GM18502 (cell line): ENCODE data around the gene PDE8A.
"Not testable (repeated sequence)": the region's sequence is repeated elsewhere in the genome, so short reads cannot be mapped to it uniquely, and the experiment has no call there.

Experiments
- ATAC-seq: cut with Tn5 transposase; IDR thresholded peaks from one replicate; pipeline ENCODE4 v1.9.1; 2021; ENCODE audit warnings: mild to moderate bottlenecking; ENCODE audit not compliant: unreplicated experiment, poor library complexity

Gene PDE8A

GRCh38 chr15:84960391-84961113 lies 21.1 kb upstream of the PDE8A start:
- ATAC-seq, result no peak

GRCh38 chr15:84961114-84961452 lies 20.6 kb upstream of the PDE8A start:
- no peak for ATAC-seq

GRCh38 chr15:84961707-84962106 lies 19.9 kb upstream of the PDE8A start:
- no peak for ATAC-seq

- ATAC-seq, result no peak
Observed at GRCh38 chr15:84962955-84963354, 18.7 kb upstream of the PDE8A start.

GRCh38 chr15:84967380-84967779 lies 14.3 kb upstream of the PDE8A start:
- no peak for ATAC-seq

GRCh38 chr15:84968301-84968700 lies 13.4 kb upstream of the PDE8A start:
- no peak for ATAC-seq

- ATAC-seq, result no peak
Observed at GRCh38 chr15:84969257-84969656, 12.4 kb upstream of the PDE8A start.

- ATAC-seq, result no peak
Observed at GRCh38 chr15:84970843-84971242, 10.8 kb upstream of the PDE8A start.

- ATAC-seq, result no peak
Observed at GRCh38 chr15:84973492-84974460, 7.9 kb upstream of the PDE8A start.

- ATAC-seq, result no peak
Observed at GRCh38 chr15:84975871-84976351, 5.7 kb upstream of the PDE8A start.

- ATAC-seq, result no peak
Observed at GRCh38 chr15:84976746-84977345, 4.8 kb upstream of the PDE8A start.

GRCh38 chr15:84979651-84980050 lies 2.0 kb upstream of the PDE8A start:
- no peak for ATAC-seq

- ATAC-seq, result peak; percentile 56
Observed at GRCh38 chr15:84980196-84981053, 1.2 kb upstream of the PDE8A start.

- ATAC-seq, result peak; percentile 69
Observed at GRCh38 chr15:84981054-84981710, 474 bp upstream of the PDE8A start.

GRCh38 chr15:84982301-84982920 lies 755 bp downstream of the PDE8A start:
- ATAC-seq, result peak; percentile 5

GRCh38 chr15:84983294-84983693 lies 1.6 kb downstream of the PDE8A start:
- ATAC-seq, result no peak

GRCh38 chr15:84983711-84984110 lies 2.1 kb downstream of the PDE8A start:
- no peak for ATAC-seq

GRCh38 chr15:84985158-84985557 lies 3.5 kb downstream of the PDE8A start:
- no peak for ATAC-seq

GRCh38 chr15:84987351-84987750 lies 5.7 kb downstream of the PDE8A start:
- ATAC-seq, result not testable (repeated sequence)
